GM12874 (cell line): ENCODE measurements around the gene ACTL7B.

ENCODE experiments used
- TF ChIP-seq, protein P1 (sequence below): IDR thresholded peaks from 2 replicates; pipeline ENCODE4 v1.5.1; 2011; ENCODE audit warnings: low read depth, mild to moderate bottlenecking, control low read depth, low read length, moderate library complexity; ENCODE audit not compliant: insufficient read depth

The ACTL7B gene, protein sequence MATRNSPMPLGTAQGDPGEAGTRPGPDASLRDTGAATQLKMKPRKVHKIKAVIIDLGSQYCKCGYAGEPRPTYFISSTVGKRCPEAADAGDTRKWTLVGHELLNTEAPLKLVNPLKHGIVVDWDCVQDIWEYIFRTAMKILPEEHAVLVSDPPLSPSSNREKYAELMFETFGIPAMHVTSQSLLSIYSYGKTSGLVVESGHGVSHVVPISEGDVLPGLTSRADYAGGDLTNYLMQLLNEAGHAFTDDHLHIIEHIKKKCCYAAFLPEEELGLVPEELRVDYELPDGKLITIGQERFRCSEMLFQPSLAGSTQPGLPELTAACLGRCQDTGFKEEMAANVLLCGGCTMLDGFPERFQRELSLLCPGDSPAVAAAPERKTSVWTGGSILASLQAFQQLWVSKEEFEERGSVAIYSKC

DNA sequence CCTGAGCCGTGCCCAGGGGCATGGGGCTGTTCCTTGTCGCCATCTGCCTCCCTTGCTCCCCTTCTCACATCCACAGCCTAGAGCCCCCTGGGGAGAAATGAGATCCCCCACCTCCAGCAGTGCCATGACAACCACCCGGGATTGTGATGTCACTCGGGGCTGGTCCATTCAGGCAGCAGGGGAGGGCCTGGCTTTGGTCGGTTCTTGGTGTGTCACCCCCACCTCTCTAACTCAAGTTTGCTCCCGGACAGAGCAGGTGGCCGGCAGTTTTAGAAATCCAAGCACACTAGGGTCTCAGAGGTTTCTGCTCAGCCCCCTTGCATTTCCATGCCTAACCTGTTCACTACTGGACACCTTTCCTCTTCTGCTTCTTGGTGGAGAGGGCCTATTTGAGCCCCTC, at the start of gene ACTL7B:
Gene ACTL7B, minus strand, starts transcription at position 99 of the 400 bp plus-strand sequence. Its CDS starts 56 bp downstream, at position 43.
- TF ChIP-seq, protein P1, sequence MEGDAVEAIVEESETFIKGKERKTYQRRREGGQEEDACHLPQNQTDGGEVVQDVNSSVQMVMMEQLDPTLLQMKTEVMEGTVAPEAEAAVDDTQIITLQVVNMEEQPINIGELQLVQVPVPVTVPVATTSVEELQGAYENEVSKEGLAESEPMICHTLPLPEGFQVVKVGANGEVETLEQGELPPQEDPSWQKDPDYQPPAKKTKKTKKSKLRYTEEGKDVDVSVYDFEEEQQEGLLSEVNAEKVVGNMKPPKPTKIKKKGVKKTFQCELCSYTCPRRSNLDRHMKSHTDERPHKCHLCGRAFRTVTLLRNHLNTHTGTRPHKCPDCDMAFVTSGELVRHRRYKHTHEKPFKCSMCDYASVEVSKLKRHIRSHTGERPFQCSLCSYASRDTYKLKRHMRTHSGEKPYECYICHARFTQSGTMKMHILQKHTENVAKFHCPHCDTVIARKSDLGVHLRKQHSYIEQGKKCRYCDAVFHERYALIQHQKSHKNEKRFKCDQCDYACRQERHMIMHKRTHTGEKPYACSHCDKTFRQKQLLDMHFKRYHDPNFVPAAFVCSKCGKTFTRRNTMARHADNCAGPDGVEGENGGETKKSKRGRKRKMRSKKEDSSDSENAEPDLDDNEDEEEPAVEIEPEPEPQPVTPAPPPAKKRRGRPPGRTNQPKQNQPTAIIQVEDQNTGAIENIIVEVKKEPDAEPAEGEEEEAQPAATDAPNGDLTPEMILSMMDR: no peak

DNA sequence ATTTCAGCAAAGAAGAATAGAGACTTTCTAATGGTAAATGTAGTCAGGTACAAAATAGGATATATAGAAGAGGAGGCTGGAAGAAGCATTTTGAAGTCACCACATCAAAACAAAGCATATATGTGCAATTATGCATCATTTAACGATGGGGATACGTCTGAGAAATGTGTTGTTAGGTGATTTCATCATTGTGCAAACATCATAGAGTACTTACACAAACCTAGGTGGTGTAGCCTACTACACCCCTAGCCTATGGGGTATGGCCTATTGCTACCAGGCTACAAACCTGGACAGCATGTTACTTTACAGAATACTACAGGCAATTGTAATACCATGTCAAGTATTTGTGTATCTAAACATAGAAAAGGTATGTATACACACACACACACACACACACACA, 49.7 kb upstream of the ACTL7B start:
- TF ChIP-seq, protein P1: no peak

DNA sequence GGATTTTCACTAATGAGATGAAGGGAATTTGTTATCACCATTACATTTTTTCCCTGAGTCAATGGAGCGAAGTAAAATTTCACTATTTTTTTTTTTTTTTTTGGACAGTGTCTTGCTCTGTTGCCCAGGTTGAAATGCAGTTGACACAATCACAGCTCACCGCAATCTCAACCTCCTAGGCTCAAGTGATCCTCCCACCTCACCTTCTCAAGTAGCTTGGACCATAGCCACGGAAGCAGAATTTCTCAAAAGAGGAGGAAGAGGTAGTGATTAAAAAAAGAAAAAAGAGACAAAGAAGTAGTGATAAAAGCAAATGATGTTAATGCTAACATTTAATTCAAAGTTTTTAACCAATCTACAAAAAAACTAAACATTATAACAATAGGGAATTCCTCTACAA, 48.4 kb upstream of the ACTL7B start:
- TF ChIP-seq, protein P1: no peak

DNA sequence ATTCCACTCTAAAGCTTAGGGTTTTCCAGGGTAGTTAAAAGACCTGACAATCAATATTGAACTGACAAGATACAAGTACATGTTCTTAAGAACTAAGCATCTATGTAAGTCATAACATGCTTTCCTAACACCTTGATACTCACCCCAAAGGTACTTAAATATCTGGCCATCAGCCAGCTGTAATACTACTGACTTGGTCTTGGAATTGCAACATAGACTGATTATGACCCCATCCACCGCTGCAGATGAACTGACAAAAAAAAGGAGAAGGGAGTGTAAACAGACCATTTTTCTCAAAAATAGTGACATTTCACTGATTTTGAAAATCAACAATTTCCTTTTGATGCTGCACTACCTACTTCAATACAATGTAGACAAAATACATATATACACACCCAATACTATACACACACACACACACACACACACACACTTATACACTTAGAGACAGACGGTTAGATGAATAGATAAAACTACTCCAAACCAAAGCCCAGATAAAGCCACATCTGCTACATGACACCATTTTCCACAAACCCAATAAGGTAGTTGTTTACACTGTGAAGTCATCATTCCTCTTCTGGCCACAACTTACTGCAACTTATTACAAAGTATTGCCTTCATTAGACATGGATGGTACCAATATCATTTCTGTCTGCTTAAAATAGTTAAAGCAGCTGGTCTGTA, 47.8 kb upstream of the ACTL7B start:
- TF ChIP-seq, protein P1: no peak

DNA sequence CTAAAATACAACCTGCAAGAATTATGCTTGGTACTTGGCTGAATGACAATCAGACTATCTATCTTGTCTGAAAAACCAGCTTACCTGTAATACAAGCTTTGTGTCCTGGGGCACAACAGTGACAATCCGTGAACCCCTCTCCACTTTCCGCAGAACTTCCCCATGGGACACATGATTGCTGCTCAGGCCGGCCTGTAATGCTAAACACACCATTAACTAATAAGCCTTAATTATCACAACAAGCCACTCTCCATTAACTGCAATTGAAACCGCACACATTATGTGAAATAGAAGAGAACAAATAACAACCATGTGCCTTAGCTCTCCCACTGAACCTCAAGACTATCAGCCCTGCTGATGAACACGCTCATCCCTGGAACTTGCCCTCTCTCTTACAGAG, 44.4 kb upstream of the ACTL7B start:
- TF ChIP-seq, protein P1: no peak

DNA sequence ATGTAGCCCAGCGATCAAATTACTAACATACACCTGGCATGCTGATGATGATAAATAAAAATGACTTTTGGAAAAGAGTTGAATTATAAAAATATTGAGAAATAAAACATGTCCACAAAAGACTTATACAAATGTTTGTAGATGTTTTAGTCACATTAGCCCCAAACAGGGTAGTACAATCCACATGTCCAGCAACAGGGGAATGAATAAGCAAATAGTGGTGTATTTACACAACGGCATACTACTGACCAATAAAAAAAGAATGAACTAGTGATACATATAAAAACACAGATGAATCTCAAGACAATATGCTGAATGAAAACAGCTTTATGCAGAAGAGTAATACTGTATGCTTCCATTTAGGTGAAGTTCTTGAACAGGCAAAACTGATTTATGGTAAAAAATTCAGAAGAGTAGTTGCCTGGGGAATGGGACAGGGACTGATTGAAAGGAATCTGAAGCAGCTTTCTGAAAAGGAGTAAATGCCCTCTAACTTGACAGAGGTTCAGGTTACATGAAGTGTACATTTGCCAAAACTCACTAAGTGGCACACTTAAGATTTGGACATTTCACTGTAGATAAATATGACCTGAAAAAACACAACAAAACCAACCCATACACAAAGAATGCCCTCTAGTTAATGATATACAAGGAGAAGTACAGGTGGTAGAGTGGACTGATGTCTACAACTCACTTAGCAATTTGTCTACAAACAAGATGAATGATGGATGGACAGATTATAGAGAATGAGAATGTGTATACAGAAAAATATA, 41.7 kb upstream of the ACTL7B start:
- TF ChIP-seq, protein P1: no peak

DNA sequence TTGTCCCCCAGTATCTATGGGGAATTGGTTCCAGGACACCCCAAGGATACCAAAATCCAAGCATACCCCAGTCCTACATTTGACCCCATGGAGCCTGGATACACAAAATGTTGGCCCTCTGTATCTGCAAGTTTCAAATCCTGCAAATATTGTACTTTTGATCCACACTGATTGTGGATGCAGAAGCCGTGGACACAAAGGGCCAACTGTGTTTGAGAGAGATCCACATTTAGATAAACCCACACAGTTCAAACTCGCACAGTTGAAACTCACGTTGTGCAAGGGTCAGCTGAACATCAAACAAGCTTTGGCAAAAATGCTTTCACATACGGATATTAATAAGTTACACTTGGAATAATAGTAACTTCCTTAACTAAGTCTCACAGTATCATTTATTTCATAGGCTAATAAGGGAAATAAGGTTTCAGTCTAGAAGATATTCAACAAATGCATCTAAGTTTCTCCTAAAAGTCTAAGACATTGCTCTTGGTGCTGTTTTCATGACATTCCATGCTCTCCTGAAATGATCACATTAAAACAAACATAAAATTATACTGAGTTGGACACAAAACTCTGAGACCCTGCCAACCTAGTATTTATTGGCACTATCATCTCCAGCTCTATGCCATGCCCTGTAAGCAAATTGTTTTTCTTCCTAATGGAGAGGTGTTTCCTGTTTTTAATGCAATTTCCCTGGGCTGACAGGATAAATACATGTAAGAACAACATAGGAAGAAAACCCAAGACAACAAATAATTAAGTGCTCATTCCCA, 38.6 kb upstream of the ACTL7B start:
- TF ChIP-seq, protein P1: no peak
